NCI-H1092 (cell line): ENCODE data around the gene HSPA9.
A peak's percentile ranks its signal among the peaks of the same experiment; 100 is the strongest.
"Not testable (repeated sequence)": the region's sequence is repeated elsewhere in the genome, so short reads cannot be mapped to it uniquely, and the experiment has no call there.

Experiments
- DNase-seq: peaks from one replicate; lab custom pipeline; 2025; lab: John Stamatoyannopoulos, UW

The HSPA9 gene

GRCh38 chr5:138529812-138530211 is 45.4 kb downstream of the HSPA9 start:
- no peak for DNase-seq

DNA sequence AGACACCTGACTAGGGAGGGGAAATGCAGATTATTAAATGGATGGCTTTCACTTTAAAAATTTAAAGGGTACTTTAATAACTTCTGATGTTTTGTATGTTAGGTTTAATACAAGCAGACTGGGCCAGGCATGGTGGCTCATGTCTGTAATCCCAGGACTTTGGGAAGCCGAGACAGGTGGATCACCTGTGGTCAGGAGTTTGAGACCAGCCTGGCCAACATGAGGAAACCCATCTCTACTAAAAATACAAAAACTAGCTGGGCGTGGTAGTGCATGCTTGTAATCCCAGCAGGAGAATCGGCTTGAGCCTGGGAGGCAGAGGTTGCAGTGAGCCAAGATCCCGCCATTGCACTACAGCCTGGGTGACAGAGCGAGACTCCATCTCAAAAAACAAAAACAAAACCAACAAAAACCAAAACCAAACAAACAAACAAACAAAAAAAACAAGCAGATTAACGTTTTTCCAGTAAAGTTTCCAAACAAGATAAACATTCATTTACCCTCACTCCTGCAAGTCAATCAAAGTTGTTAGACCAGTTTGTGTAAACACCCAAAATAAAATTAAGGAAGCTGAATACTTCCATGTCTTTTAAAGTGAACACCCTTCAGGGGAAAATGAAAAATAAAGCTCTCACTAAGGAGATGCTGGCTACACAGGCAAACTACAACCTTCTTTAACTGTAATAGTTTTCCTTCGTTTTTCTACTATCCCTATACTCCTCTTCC is 46.3 kb downstream of the HSPA9 start:
- DNase-seq = no peak

- no peak for DNase-seq
These were observed 47.0 kb downstream of the HSPA9 start for GRCh38 chr5:138528208-138528607.

DNA sequence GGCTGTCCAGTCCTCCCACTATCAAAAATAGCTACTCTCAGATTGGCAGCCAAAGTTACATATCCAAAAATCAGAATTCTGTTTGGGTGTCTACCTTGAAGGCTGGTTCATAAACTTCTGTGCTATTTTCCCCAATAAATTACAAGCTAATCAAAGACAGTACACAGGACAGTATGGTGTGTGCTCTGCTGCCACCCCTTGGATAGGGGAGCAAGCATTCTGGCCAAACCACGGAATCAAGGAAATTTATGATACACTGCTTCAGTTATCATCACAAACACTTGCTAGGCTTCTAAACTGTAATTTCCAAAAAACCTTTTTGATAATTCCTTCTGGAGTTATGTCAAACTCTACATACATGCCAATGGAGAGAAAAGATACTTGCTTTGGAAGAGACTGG is 48.0 kb downstream of the HSPA9 start:
- DNase-seq = no peak

GRCh38 chr5:138523406-138523805 is 51.8 kb downstream of the HSPA9 start:
- DNase-seq = no peak

GRCh38 chr5:138520971-138521370 is 54.2 kb downstream of the HSPA9 start:
- DNase-seq = no peak

DNA sequence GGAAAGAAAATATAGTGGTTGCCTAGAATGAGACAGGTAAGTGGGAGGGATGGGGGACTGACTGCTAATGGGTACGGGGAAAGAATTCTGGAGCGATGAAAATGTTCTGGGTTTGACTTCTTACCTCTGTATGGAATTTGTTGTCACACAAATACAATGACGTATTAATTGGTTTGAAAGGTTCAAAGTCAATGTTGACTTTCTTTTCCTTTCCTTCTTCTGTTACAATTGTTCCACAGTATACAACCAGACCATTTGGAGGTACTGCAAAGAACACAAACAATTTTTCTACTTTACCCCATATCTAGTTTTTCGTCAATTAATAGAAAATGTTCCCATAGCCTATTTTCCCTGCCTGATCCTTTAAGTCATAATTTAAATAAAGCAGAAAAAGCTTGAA is 57.8 kb downstream of the HSPA9 start:
- DNase-seq = no peak

DNA sequence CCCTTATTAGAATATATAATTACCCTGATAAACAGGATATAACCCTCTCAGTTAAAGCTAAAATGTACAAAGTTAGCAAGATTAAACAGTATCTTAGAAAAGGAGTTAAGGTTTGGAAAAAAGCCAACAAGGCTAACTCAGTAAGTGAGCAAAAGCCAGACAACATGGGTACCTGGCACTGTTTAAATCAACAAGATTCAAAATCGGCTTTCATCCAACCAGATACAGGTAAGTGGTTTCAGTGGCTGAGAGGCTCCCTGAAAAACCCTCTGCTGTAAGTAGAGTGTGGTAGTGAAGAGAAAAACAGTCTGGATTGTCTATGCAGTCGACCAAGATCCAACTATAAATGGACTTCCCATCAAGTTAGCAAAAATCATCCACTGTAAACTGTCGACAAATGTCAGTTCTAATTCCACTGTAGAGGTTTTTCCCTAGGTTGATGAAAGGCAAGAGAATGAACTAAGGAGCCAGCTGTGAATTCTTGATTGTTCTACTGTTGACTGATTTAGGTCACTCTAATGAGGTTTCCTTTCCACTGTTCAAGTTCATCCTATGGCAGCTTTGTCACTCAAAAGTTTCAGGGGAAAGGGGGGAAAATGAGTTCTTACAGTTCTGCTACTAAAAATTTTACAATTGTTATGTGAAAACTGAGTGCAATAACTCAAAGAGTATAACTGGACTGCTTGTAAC is 59.5 kb downstream of the HSPA9 start:
- DNase-seq = no peak

GRCh38 chr5:138514021-138514420 is 61.2 kb downstream of the HSPA9 start:
- no peak for DNase-seq

- DNase-seq = no peak
These were observed 66.2 kb downstream of the HSPA9 start for GRCh38 chr5:138508958-138509357.

GRCh38 chr5:138507485-138507884 is 67.7 kb downstream of the HSPA9 start:
- DNase-seq = not testable (repeated sequence)

GRCh38 chr5:138506370-138507306 is 68.6 kb downstream of the HSPA9 start:
- no peak for DNase-seq

GRCh38 chr5:138504799-138505198 is 70.4 kb downstream of the HSPA9 start:
- peak; percentile 3 for DNase-seq
